Activated CD4-positive, alpha-beta T cell treated with anti-CD3 and anti-CD28 coated beads, Interleukin-2, amount 50 U/mL, for 24 hours (primary cell): ENCODE measurements around the gene TINCR.

Experiments
- DNase-seq, 2 donors: peaks; one replicate each; pipeline ENCODE4 v3.0.0-alpha.2; 2020; ENCODE audit warnings: low read depth in 1 of 2, low spot score in 1 of 2

TINCR gene

DNA sequence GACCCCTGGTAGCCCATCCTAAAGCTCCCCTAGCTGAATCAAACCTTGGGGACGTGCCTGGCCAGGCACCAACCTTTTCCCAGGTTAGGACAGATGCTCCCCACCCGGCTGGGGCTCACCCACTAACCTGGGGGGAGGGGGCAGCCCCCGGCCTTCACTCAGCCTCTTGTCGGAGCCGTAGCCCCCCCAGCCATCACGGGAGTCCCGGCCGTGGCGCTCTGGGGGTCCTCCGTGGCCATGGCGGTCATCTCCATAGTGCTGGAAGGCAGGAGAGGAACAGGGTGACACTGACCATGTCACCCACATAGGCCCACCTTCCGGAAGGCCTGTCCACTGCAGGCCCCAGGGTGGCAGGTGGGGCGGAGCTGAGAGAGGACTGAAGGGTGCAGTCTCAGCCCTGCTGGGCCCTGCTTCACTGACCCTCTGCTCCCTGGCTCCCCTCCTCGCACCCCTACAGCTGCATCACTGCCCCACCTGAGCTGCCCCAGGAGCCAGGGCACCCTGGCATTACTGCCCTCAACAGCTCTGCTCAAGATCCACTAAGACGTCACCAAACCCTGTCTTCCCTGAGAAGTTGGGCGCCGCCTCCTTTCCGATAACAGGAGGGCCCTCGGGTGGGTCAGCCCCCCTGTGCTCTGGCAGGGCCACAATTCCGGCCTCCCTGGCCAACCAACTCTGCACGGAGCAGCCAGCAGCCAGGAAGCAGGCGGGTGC lies 22.6 kb upstream of the TINCR start:
- no peak for DNase-seq

GRCh38 chr19:5588906-5589676 lies 21.3 kb upstream of the TINCR start:
- no peak for DNase-seq

DNA sequence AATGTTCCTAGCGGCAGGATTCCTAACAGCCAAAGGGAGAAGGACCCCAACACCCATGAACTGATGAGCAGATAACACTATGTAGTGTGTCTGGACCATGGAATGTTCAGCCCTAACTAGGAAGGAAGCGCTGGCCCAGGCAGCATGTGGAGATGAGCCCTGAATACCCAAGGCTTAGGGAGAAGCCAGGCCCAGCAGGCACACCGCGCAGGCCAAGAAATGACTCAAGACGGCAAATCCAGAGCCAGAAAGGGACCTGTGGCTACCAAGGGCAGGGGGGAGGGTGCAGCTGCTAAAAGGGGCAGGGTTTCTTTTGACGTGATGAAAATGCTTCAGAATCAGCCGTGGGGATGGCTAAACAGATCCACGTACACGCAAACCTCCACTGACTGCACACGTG lies 20.7 kb upstream of the TINCR start:
- DNase-seq, result no peak

DNA sequence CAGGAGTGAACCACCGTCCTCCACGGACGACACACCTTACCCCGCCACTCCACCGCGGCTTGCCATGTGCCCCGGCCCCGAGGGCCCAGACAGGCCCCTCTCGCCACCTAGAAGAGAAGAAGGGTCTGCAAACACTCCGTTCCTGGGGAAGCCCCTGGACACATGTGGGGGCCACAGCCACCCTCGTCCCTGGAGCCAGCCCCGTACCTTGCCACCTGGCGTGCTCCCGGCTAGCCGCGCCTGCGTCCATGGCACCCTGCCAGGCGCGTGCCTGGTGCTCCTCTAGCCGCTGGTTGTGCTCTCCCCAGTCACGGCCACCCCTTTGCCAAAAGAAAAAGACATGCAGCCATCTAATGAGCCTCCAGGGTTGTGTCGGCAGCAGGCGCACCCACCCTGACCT lies 19.9 kb upstream of the TINCR start:
- DNase-seq, result no peak

DNA sequence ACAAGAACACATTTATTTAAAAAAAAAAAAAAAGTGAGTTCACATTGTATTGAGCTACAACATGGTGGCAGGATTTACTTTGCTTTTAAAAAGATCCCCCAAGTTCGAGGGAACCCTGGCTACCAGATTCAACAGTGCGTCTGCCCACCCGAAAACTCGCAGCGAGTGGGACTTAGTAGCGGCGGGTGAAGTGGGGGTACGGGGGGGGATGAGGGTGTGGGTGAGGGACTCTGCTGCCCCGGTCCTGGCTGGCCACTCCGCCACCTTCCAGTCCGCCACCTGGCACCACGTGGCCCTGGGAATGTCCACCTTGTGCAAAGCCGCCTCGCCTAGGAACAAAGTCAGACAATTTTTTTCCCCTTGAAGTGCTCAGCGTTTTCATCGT lies 19.3 kb upstream of the TINCR start:
- DNase-seq, result no peak

DNA sequence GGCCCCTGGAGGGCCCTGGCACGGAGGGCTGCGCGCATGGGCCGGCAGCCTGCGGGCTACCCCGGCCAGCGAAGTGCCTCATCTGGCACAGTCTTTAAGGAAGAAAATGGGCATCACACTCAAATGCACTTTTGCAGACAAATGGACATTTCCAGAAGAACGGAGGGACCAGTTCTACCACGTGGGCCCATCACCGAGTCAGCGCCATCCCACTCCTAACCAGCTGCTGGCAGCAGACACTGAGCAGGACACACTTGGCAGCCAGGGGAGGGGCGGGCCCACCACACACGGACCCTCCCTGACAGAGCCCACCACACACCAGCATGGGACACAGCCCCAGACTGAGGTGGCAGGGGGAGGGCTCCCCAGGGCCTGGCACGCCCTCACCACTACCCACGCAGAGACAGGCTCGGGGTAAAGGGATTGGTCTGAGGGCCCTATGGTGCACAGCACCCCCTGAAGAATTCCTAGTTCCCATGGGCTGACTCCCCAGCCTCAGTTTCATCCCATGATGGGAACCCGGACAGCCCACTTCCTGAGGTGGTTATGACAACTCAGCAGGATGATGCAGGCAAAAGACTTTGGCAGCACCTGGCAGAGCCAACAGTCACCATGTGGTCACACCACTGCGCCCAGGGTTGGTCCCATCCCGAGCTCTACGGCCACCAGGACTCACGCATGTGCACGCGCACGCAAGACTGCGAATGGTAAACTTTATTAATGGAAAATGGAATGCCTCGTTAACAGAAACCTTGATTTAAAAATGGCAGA lies 18.7 kb upstream of the TINCR start:
- DNase-seq, result no peak

DNA sequence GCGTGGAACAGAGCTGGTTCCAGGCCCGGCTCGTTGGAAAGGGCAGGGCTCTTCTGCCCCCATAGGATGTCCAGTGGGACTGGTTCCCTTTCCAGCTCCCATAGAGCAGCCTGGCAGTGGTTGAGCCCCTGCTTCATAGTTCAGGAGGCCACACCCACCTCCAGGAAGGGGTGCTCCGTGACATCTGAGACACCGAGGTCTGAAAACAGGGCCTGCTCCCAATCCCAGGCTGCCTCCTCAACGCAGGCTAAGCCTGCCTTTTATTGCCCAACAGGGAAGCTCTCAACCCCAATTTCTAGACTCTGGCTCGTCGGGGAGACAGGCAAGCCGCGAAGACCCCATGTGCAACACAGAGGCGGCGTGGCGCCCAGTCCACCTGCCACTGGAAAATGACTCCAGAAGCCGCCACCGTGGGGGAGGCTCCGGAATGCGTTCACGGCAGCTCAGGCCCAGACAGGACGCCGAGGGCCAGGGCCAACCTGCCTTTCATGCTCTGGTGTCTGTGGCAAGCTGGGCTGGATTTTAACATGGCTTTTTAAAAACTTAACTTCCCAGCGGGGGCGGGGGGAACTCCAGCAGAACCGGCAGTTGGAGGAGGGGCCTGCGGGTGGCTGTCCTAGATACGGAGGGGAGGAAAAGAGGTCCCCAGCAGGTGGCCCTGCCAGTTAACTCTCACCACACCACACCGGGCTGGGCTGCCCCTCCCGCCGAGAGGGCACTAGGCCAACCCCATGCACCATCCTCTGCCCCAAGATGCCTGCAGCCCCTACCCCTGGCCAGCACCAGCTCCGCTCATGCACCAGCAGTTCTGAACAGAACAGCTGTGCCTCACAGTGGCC lies 17.9 kb upstream of the TINCR start:
- peak in 1 of 2 donors; percentile 32 for DNase-seq

- no peak for DNase-seq
These were observed 12.4 kb upstream of the TINCR start for GRCh38 chr19:5580161-5580571.

DNA sequence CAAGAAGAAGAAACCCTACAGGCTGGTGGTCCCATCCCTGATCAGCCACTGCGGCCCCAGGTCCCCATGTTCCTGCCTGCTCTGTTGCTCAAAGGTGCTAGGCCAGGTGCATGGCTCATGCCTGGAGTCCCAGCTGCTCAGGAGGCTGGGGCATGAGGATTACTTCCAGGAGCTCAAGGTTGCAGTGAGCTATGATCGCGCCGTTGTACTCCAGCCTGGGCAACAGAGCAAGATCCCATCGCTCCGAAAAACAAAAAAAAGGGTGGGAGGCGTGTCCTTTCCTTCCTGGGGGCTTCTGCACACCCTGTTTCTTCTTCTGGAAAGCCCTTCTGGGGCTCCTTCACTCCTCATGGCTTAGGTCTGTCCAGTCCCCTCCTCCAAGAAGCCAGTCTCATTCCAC lies 11.9 kb upstream of the TINCR start:
- no peak for DNase-seq

- DNase-seq, result no peak
These were observed 11.5 kb upstream of the TINCR start for GRCh38 chr19:5579286-5579685.

DNA sequence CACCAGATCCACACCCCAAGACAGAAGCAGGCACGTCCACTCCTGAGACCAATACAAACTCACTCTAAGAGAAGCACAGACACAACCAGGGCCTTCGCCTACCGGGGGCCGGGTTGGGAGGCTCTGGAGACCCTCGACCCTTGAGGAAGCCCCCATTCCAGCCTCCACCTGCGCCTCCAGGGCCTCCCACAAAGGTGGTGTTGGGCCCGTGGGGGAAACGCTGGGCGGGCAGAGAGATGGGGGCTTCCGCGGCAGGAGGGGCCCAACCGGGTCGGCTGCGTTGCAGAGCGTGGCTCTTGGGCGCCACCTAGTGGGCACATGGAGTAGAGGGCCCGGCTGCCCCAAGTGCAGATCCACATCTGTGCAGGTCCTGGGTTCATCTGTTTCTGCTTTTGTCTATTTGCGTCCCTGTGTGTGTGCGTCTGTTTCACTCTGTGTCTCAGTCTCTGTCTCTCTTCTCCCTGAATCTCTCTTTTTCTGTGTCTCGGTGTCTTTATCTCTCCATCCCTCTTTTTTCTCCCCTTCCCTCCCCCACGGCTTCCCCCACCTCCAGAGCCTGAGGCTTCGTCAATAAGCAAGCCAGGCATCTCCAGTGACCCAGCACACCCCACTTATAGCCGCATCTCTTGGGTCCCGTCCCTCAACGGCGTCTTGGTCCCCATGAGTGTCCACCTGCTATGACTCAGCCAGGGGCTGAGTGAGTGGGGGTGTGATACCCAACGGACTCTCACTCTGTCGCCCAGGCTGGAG lies 10.5 kb upstream of the TINCR start:
- peak; percentile 36 to 50 for DNase-seq

DNA sequence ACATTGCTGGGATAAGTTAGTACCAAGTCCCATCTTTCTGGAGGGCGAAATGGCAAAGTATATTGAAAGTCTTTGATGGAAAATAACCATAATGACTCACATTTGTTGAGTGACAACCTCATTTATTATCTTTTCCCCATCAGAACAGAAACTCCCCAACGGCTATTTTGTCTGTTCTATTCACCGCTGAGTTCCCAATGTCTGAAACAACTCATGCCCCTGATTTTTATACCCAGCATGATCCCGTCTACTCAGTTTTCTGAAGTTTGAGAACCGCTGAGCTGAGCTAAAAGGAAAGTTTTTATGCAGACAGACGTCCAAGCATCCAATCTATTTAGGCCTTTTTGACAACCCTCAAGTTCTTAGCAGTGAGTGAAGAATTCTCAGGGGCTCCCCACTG lies 7.8 kb upstream of the TINCR start:
- DNase-seq, result no peak

DNA sequence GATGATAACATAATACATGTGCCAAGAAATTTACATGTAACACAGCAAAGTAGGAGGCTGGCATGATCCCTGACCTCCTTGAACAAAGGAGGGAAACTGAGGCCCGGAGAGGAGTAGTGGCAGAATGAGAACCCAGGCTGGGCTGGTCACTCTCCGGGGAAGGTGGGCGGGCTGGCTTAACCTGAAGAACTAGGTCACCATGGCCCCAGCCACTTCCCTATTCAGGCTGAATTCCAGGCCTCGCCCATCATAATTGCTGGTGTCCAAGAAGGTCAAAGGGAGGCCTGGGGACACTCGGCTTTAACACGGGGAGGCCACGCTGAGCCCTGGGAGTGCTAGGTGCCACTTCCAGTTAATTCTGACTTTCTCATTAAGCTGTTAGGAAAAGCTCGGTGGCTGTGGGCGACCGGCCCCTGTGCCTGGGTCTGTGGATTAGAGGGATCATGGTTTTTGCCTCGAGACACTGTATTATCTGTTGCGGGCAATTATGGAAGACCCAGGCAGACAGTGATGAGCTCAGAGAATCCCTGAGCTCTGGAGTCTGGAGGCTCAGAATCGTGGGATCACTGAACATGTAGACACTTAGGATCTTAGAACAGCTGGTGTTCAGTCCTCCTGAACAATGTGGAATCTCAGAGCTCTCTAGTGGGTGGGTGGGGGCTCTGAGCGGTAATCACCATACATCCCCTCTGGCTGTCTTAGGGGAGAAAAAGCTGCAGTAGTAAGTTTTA lies 5.0 kb upstream of the TINCR start:
- DNase-seq, result no peak

DNA sequence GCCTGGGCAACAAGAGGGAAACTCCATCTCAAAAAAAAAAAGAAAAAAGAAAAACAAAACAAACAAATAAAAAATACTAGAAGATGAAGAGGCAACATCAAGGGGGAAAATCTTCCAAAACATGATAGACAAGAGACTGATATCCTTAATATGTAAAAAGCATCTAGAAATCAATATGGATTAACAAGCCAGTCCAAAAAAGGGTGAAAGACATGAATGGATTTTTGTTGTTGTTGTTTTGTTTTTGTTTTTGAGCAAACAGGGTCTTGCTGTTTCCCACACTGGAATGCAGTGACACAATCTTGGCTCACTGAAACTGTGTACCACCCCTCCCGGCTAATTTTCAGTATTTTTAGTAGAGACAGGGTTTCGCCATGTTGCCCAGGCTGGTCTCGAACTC lies 4.0 kb upstream of the TINCR start:
- no peak for DNase-seq

DNA sequence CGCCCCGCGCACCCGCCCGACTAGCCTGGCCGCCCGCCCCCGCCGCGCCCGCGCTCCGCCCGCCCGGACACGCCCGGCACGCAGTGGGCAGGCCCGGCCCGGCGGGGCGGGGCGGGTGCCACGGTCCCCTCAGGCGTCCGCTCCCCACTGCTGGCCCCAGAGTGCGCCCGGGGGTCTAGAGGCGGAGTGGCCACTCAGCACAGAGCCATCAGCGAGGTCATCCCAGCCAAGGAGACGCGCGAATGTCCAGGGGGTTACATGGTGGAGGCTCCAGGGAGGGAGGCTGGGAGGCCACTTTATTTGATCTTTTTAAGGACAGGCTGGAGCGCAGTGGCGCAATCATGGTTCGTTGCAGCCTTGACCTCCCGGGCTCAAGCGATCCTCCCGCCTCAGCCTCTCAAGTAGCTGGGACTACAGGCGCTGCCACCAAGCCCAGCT lies 236 bp upstream of the TINCR start:
- no peak for DNase-seq

DNA sequence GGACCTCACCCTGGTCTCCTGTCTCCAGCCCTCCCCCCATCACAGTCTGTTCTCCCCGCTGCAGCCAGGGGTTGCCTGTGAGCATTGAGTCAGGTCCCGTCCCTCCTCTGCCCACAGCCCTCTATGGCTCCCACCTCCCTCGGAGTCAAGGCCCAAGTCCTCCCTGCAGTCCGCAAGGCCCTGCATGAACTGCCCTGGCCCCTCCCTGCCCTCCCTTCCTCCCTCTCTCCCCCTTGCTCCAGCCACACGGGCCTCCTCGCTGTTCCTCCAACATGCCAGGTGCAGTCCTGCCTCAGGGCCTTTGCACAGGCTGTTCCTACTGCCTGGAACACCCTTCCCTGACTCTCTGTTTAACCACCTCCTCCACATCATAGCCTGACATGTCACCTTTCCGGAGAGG lies 2.8 kb downstream of the TINCR start:
- no peak for DNase-seq

GRCh38 chr19:5563935-5564612 lies 3.7 kb downstream of the TINCR start:
- no peak for DNase-seq

DNA sequence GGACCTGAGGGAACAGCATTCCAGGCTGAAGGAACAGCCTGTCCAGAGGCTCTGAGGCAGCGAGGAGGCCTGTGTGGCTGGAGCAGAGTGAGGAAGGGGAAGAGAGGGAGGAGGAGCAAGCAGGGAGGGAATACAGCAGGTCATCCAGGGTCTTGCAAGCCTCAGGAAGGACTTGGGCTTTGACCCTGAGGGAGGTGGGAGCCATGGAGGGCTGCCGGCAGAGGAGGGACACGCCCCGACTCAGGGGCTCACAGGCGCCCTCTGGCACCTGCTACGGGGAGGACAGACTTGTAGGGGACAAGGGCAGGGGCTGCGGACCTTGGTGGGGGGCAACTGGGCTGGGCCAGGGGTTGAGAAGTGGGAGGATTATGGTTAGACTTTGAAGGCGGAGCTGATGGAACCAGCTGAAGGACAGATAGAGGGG lies 4.7 kb downstream of the TINCR start:
- DNase-seq, result no peak

DNA sequence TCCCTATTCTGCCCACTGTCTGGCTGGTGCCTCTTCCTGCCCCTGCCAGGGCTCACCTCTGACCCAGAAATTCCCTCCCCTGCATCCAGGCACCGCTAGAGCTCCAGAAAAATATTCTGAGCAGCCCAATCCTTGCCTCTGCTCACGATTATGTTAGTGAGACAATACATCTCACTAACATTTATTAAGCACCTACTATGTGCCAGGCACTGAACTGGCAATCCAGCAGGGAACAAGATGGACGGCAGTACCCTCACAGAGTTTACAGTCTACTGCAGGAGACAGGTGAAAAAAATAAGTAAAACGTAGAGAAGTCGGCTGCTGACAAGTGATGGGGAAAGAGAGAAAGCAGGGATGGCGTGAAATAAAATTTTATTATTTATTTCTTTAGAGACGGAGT lies 5.5 kb downstream of the TINCR start:
- no peak for DNase-seq
